Epithelial cell of proximal tubule (primary cell): ENCODE data around the gene GPR183. TPM values are rescaled to one million over a fixed set of nuclear protein-coding genes. Genes with fewer than 3 reads are reported as not detected.

Source experiments
- DNase-seq: peaks from one replicate; pipeline ENCODE4 v3.0.0-alpha.2; 2011; ENCODE audit warnings: low read depth
- H3K4me3 ChIP-seq: 2 replicates; pipeline ENCODE4 v1.5.1; 2011; ENCODE audit warnings: low read depth, mild to moderate bottlenecking, low read length
- CTCF ChIP-seq: conservative IDR thresholded peaks from 2 replicates; pipeline ENCODE4 v1.5.1; 2012; ENCODE audit warnings: low read depth, mild to moderate bottlenecking, low read length
- total RNA-seq: library from RNA; depleted of rRNA; stranded (reverse); fragments of >200 nt; gene quantifications from 2 replicates; pipeline ENCODE4 v1.2.3, GENCODE V29; 2015

GPR183 gene
- total RNA-seq, 1 donor from 2014 or later: 0.17 TPM

- TF ChIP-seq CTCF: no peak
- H3K4me3 ChIP-seq: no peak overlapping the region
- no peak for DNase-seq
Measured at GRCh38 chr13:99267927-99268326, 39.3 kb downstream of the GPR183 start.

GRCh38 chr13:99266827-99267226, 40.4 kb downstream of the GPR183 start:
- TF ChIP-seq CTCF: no peak
- no peak for DNase-seq
- H3K4me3 ChIP-seq: no peak overlapping the region

GRCh38 chr13:99265821-99266426, 41.3 kb downstream of the GPR183 start:
- DNase-seq: no peak
- peak; percentile 68 for TF ChIP-seq CTCF
- H3K4me3 ChIP-seq: no peak overlapping the region

GRCh38 chr13:99265162-99265800, 41.9 kb downstream of the GPR183 start:
- TF ChIP-seq CTCF: no peak
- DNase-seq: no peak
- H3K4me3 ChIP-seq: no peak overlapping the region

GRCh38 chr13:99264051-99264450, 43.1 kb downstream of the GPR183 start:
- no peak for TF ChIP-seq CTCF
- DNase-seq: no peak
- no peak overlapping the region for H3K4me3 ChIP-seq

GRCh38 chr13:99263126-99263785, 43.9 kb downstream of the GPR183 start:
- H3K4me3 ChIP-seq: no peak overlapping the region
- no peak for DNase-seq
- no peak for TF ChIP-seq CTCF
